ENCODE measurements around the gene GPR45. TPM values are rescaled to one million over a fixed set of nuclear protein-coding genes. Genes with fewer than 3 reads are reported as not detected.

Gene GPR45
- total and polyA plus RNA-seq, 9 donors: 0.13 TPM; not detected in 8

DNA sequence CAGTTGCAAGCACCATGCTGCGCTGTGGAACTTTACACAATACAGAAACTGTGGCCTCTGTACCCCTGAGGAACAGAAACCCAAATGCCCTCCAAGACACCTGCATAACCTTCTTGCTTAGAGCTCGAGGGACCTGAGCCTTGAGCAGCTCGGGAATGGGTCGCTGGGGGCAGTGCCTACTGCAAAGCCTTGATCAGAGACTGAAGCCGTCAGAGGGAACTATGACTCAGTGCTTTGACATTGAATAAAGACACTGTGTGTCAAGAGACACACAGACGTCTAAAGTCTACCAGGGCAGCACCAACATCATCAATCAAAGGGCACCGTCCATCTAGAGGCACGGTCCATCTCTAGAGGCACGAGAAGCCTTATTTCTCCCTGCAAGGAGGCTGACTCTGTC lies 30.6 kb downstream of the GPR45 start:
- H3K27me3 ChIP-seq (ENCODE audit: control insufficient read depth, insufficient read depth, low read length): no peaks in the 10 kb centered on the region
- peaks cover 57% of the 10 kb centered on the region for H3K36me3 ChIP-seq (ENCODE audit: control insufficient read depth, insufficient read depth, low read length)
- DNase-seq: no peak
- no peaks in the 10 kb centered on the region for H3K4me1 ChIP-seq (ENCODE audit: control insufficient read depth, insufficient read depth, low read length)
- 87% methylated on average over 8 of the region's 9 CpGs for WGBS (ENCODE audit: insufficient coverage)
- no peak overlapping the region for H3K27ac ChIP-seq (ENCODE audit: low read length)
- H3K9me3 ChIP-seq (replicated peaks; ENCODE audit: control insufficient read depth, low read depth, low read length): no peaks in the 10 kb centered on the region
- no peak overlapping the region for H3K4me3 ChIP-seq (ENCODE audit: low read length)

DNA sequence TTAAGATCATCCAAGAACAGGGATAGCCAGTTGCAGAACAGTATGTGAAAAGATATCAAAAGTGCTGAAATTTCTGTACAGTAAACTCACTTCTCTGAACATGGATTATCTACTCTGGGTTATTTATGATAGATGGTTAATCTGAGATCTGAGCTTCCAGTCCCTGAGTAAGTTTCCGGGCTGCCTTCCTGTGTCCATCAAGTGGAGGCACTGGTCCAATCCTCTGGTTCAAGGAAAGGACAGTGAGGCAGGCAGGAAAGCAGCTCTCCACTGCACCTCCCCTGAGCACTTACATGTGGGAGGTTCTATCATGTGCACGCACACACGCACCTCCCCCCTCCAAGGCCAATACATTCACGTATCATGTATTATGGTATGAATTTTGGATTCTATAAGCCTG lies 32.5 kb downstream of the GPR45 start:
- Histone ChIP-seq H3K4me1 (ENCODE audit: control insufficient read depth, insufficient read depth, low read length) (no peaks in the 10 kb centered on the region), H3K4me3 (ENCODE audit: low read length) (no peak overlapping the region), H3K36me3 (ENCODE audit: control insufficient read depth, insufficient read depth, low read length) (peaks cover 53% of the 10 kb centered on the region), H3K27me3 (ENCODE audit: control insufficient read depth, insufficient read depth, low read length) (no peaks in the 10 kb centered on the region), H3K9me3 (replicated peaks; ENCODE audit: control insufficient read depth, low read depth, low read length) (no peaks in the 10 kb centered on the region), H3K27ac (ENCODE audit: low read length) (no peak overlapping the region)
- 40% methylated on average over 1 of the region's 4 CpGs for WGBS (ENCODE audit: insufficient coverage)
- no peak for DNase-seq

DNA sequence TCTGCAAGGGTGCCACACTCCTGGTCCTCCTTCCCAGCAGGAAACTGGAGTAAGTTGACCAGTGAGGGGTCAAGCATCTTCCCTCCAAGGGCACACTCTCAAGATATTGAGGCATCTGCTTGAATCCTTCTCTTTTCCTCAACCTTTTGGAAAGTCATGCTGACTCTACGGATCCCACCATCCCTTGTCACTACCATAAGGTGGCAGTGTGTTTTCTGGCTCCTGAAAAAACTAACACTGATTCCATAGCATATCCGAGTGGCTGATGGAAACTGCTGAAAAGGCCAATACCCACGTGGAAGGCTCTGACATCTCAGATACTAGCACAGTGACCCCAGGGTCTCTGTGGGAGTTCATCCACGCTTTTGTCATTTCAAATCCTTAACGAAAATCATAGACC lies 37.1 kb downstream of the GPR45 start:
- Histone ChIP-seq H3K36me3 (ENCODE audit: control insufficient read depth, insufficient read depth, low read length) (peaks cover 60% of the 10 kb centered on the region), H3K27me3 (ENCODE audit: control insufficient read depth, insufficient read depth, low read length) (no peaks in the 10 kb centered on the region)

GRCh38 chr2:105279126-105279525 lies 37.6 kb downstream of the GPR45 start:
- Histone ChIP-seq H3K9me3 (replicated peaks; ENCODE audit: control insufficient read depth, low read depth, low read length) (no peaks in the 10 kb centered on the region), H3K27me3 (ENCODE audit: control insufficient read depth, insufficient read depth, low read length) (no peaks in the 10 kb centered on the region), H3K36me3 (ENCODE audit: control insufficient read depth, insufficient read depth, low read length) (peaks cover 65% of the 10 kb centered on the region), H3K27ac (ENCODE audit: low read length) (no peak overlapping the region), H3K4me3 (ENCODE audit: low read length) (no peak overlapping the region), H3K4me1 (ENCODE audit: control insufficient read depth, insufficient read depth, low read length) (no peaks in the 10 kb centered on the region)
- 100% methylated on average over 1 of the region's 1 CpG for WGBS (ENCODE audit: insufficient coverage)
- DNase-seq: no peak

More for the DNA sequence above, 37.1 kb downstream of the GPR45 start:
- Histone ChIP-seq H3K9me3 (replicated peaks; ENCODE audit: control insufficient read depth, low read depth, low read length) (no peaks in the 10 kb centered on the region), H3K4me3 (ENCODE audit: low read length) (no peak overlapping the region), H3K27ac (ENCODE audit: low read length) (no peak overlapping the region), H3K4me1 (ENCODE audit: control insufficient read depth, insufficient read depth, low read length) (no peaks in the 10 kb centered on the region)
- peak; percentile 10 for DNase-seq
- 69% methylated on average over 3 of the region's 5 CpGs for WGBS (ENCODE audit: insufficient coverage)

- 95% methylated on average over 9 of the region's 10 CpGs for WGBS (ENCODE audit: insufficient coverage)
- no peak overlapping the region for H3K27ac ChIP-seq (ENCODE audit: low read length)
- no peaks in the 10 kb centered on the region for H3K9me3 ChIP-seq (replicated peaks; ENCODE audit: control insufficient read depth, low read depth, low read length)
- peaks cover 65% of the 10 kb centered on the region for H3K36me3 ChIP-seq (ENCODE audit: control insufficient read depth, insufficient read depth, low read length)
- no peaks in the 10 kb centered on the region for H3K4me1 ChIP-seq (ENCODE audit: control insufficient read depth, insufficient read depth, low read length)
- H3K27me3 ChIP-seq (ENCODE audit: control insufficient read depth, insufficient read depth, low read length): no peaks in the 10 kb centered on the region
- no peak overlapping the region for H3K4me3 ChIP-seq (ENCODE audit: low read length)
- DNase-seq: no peak
These were observed 38.7 kb downstream of the GPR45 start for GRCh38 chr2:105280281-105280680.

- peaks cover 62% of the 10 kb centered on the region for H3K36me3 ChIP-seq (ENCODE audit: control insufficient read depth, insufficient read depth, low read length)
- no peaks in the 10 kb centered on the region for H3K27me3 ChIP-seq (ENCODE audit: control insufficient read depth, insufficient read depth, low read length)
- DNase-seq: no peak
- H3K4me3 ChIP-seq (ENCODE audit: low read length): no peak overlapping the region
- WGBS (ENCODE audit: insufficient coverage): 83% methylated on average over 1 of the region's 4 CpGs
- H3K27ac ChIP-seq (ENCODE audit: low read length): no peak overlapping the region
- H3K4me1 ChIP-seq (ENCODE audit: control insufficient read depth, insufficient read depth, low read length): no peaks in the 10 kb centered on the region
- no peaks in the 10 kb centered on the region for H3K9me3 ChIP-seq (replicated peaks; ENCODE audit: control insufficient read depth, low read depth, low read length)
These were observed 42.0 kb downstream of the GPR45 start for GRCh38 chr2:105283532-105283931.

GRCh38 chr2:105287692-105288091 lies 46.1 kb downstream of the GPR45 start:
- peak; percentile 14 for DNase-seq
- H3K4me1 ChIP-seq (ENCODE audit: control insufficient read depth, insufficient read depth, low read length): no peaks in the 10 kb centered on the region
- no peaks in the 10 kb centered on the region for H3K27me3 ChIP-seq (ENCODE audit: control insufficient read depth, insufficient read depth, low read length)
- no peak overlapping the region for H3K27ac ChIP-seq (ENCODE audit: low read length)
- H3K36me3 ChIP-seq (ENCODE audit: control insufficient read depth, insufficient read depth, low read length): peaks cover 38% of the 10 kb centered on the region
- no peak overlapping the region for H3K4me3 ChIP-seq (ENCODE audit: low read length)
- no peaks in the 10 kb centered on the region for H3K9me3 ChIP-seq (replicated peaks; ENCODE audit: control insufficient read depth, low read depth, low read length)
- WGBS (ENCODE audit: insufficient coverage): no CpG with 5 or more reads among the region's 5 CpGs

DNA sequence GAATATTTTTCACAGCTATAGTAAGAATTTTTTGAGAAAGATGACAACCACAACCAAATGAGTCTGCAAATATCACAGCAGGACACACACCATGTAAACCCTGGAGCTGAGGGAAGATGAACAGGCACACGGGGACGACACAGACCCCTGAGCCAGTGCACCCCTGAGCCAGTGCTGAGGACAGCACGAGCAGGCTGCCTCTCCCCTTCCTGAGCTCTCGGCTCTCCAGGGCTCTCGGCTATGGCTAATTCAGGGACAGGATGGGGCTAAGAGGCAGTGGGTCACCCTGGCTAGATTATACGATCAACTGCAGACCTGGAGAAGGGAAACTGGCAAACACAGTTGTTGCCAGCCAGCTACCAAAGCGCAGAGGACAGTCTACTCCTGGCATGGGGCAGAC lies 46.6 kb downstream of the GPR45 start:
- Histone ChIP-seq H3K27me3 (ENCODE audit: control insufficient read depth, insufficient read depth, low read length) (no peaks in the 10 kb centered on the region), H3K36me3 (ENCODE audit: control insufficient read depth, insufficient read depth, low read length) (peaks cover 40% of the 10 kb centered on the region), H3K4me3 (ENCODE audit: low read length) (no peak overlapping the region), H3K9me3 (replicated peaks; ENCODE audit: control insufficient read depth, low read depth, low read length) (no peaks in the 10 kb centered on the region), H3K27ac (ENCODE audit: low read length) (no peak overlapping the region), H3K4me1 (ENCODE audit: control insufficient read depth, insufficient read depth, low read length) (no peaks in the 10 kb centered on the region)
- no peak for DNase-seq
- WGBS (ENCODE audit: insufficient coverage): 84% methylated on average over 5 of the region's 7 CpGs

GRCh38 chr2:105290981-105291660 lies 49.6 kb downstream of the GPR45 start:
- Histone ChIP-seq H3K36me3 (ENCODE audit: control insufficient read depth, insufficient read depth, low read length) (peaks cover 28% of the 10 kb centered on the region), H3K4me3 (ENCODE audit: low read length) (no peak overlapping the region), H3K9me3 (replicated peaks; ENCODE audit: control insufficient read depth, low read depth, low read length) (no peaks in the 10 kb centered on the region), H3K27me3 (ENCODE audit: control insufficient read depth, insufficient read depth, low read length) (no peaks in the 10 kb centered on the region), H3K27ac (ENCODE audit: low read length) (no peak overlapping the region), H3K4me1 (ENCODE audit: control insufficient read depth, insufficient read depth, low read length) (no peaks in the 10 kb centered on the region)
- 100% methylated on average over 3 of the region's 6 CpGs for WGBS (ENCODE audit: insufficient coverage)
- DNase-seq: no peak

GRCh38 chr2:105291981-105292380 lies 50.4 kb downstream of the GPR45 start:
- no peaks in the 10 kb centered on the region for H3K4me1 ChIP-seq (ENCODE audit: control insufficient read depth, insufficient read depth, low read length)
- DNase-seq: no peak
- no peaks in the 10 kb centered on the region for H3K27me3 ChIP-seq (ENCODE audit: control insufficient read depth, insufficient read depth, low read length)
- no peaks in the 10 kb centered on the region for H3K9me3 ChIP-seq (replicated peaks; ENCODE audit: control insufficient read depth, low read depth, low read length)
- no CpG with 5 or more reads among the region's 2 CpGs for WGBS (ENCODE audit: insufficient coverage)
- H3K27ac ChIP-seq (ENCODE audit: low read length): no peak overlapping the region
- peaks cover 26% of the 10 kb centered on the region for H3K36me3 ChIP-seq (ENCODE audit: control insufficient read depth, insufficient read depth, low read length)
- no peak overlapping the region for H3K4me3 ChIP-seq (ENCODE audit: low read length)
